Measurements from ENCODE around the gene KIF22.
"Not testable (repeated sequence)": the region's sequence is repeated elsewhere in the genome, so short reads cannot be mapped to it uniquely, and the experiment has no call there.

The KIF22 gene

DNA sequence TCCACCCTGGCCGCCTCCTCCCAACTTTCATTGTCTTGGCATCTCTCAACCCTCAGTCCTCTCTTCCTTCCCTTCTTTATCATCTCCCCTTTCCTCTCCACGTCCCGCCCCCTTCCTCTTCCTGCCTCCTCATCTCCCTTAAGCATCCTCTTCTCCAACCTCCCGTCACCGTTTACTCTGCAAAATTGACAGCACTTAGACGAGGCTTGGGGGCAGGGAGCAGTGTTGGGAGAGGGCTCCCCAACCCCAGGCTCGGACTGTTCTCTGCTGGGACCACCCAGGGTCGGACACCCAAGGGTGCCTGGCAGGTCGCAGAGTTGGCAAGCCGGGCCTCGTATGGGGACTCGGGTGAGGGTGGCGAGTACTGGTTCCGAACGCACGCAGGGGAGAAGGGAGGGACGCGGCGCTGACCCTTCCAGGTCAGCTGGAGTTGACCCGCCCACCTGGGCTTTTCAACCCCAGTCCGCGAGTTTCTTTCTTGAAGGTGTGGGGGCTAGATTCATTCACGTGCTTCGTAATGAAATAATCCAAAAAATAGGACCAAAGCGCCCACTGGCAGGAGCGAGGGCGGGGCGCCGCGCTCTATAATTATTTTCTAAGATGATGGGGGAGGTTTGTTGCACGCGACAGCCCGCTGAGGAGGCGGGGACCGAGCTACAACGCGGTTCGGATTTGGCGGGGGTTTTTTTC, 24.6 kb downstream of the KIF22 start:
- DNase-seq (ENCODE audit: low read depth in 2 of 2): no peak

DNA sequence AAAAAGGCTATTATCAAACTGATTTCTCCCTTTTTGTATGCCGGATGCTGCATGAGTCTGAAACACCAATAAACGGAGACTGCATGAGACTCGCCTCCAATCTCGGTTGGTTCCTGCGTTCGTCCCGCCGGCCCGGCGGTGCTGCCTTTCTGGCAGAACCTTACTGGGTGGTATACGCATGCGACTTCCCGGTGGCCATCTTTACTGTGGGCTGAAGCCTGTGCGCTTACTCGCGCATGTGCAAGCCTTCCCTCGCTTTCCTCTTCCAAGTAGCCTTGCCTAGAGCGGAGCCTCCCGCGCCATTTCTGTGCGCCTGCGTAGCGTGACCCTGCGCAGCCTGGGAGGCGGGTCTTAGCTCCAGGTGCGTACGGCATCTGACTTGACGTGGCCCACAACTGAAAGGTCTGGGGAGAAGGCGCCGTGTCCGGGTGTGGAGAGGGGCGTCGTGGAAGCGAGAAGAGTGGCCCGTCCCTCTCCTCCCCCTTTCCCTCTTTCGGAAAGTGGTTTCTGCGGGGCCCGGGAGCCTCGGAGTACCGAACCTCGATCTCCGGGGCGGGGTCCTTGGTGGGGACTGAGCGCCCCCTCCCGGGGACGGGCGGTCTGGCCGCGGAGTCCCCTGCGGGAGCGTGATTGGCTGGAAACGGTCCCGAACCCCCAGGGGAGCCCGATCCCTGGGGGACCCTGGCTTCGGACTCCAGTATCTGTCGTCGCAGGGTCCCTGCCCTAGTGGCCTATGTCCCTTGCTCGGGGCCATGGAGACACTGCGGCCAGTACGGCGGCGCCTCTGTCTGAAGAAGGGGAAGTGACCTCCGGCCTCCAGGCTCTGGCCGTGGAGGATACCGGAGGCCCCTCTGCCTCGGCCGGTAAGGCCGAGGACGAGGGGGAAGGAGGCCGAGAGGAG, 25.5 kb downstream of the KIF22 start, which contains the start of gene PAGR1:
Gene PAGR1, plus strand, starts transcription at position 360 of the 901 bp plus-strand sequence. Its CDS starts 374 bp downstream, at position 734.
- peak; percentile 93 to 98 for DNase-seq (ENCODE audit: low read depth in 2 of 2)

GRCh38 chr16:29816694-29817441, 26.3 kb downstream of the KIF22 start:
- DNase-seq (ENCODE audit: low read depth in 2 of 2): peak in 1 of 2 donors; percentile 45

- DNase-seq (ENCODE audit: low read depth in 2 of 2): no peak
These were observed 27.5 kb downstream of the KIF22 start for GRCh38 chr16:29818082-29818481.

- DNase-seq (ENCODE audit: low read depth in 2 of 2): no peak
These were observed 29.0 kb downstream of the KIF22 start for GRCh38 chr16:29819506-29819905.

GRCh38 chr16:29820271-29820701, 29.7 kb downstream of the KIF22 start, which contains the start of gene MVP:
MVP (plus strand) TSS chr16:29820462; CDS start chr16:29830550, 10,088 bp downstream.
- peak in 1 of 2 donors; percentile 46 for DNase-seq (ENCODE audit: low read depth in 2 of 2)

- no peak for DNase-seq (ENCODE audit: low read depth in 2 of 2)
These were observed 30.4 kb downstream of the KIF22 start for GRCh38 chr16:29820730-29821642.

DNA sequence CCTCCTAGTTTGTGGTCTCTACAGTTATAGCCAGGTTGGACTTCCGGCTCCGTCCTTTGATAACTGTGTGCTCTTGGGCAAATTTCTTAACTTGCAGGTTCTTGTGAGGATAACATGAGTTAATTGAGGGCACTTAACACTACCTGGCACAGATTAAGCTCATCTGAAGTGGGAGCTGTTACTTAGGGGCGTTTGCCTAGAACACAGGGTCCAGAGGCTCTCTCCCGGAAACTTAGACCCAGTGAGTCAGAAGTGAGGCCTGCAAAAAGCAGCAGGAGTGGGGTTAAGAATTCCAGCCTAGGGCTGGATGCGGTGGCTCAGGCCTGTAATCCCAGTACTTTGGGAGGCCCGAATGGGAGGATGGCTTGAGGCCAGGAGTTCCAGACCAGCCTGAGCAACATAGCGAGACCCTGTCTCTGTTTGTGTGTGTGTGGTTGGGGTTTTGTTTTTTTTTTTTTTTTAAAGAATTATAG, 31.1 kb downstream of the KIF22 start:
- no peak for DNase-seq (ENCODE audit: low read depth in 2 of 2)

DNA sequence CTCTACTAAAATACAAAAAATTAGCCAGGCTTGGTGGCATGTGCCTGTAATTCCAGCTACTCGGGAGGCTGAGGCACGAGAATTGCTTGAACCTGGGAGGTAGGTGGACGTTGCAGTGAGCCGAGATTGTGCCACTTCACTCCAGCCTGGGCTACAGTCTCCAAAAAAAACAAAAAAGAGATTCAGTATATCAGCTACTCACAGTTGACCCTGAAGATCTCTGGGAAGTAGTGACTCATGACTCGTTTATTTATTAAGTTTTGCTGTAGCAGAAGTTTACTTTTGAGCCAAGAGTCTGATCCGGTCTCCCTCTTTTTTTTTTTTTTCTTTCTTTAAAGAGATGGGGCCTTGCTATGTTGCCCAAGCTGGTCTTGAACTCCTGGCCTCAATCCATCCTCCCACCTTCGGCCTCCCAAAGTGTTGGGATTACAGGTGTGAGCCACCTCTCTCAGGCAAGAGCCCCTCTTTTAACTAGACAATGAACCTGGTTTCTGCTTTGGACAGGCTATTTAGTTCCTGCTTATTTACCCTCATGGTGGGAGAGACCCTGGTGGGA, 34.1 kb downstream of the KIF22 start:
- DNase-seq (ENCODE audit: low read depth in 2 of 2): no peak

DNA sequence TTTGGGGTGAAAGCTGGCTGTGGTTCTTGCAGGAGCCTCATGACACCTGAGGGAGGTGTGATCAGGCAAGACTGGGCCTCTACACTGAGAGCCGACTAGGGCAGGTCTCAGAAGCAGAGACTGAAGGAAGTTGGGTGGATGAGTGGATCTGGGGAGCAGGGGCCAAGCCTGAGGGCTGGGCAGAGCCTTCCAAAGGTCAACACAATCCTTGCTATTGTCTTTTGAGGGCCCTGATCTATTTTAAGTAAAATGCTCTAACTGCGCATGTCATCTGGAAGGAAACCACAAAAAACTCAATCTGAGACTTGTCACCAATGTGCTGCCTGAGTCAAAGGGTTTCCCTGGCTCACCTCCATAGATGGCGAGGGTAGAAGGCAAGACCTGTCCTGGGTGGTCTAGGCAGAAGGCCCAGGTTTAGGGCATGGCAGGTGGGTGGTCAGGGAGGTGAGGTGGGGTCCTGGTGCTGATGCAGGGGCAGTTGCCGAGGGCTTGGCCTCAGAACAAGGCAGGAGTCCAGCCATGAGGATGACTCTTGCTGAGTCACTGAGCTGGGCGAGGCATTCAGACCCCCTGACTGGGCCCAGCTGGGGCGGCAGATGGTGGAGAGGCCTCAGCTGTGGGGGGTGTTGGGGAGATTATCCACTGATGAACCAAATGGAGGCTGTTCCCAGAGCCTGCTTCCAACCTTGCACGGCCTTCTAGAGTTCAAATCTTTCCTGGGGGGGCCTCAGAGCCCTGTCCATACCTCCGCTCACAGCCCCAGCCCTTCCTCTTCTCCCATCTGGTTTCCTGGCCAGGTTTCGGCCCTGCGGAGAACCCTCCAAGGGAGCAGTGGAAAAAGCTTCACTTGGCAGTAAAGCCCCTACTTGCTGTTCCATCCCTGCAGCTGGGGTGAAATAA, 34.8 kb downstream of the KIF22 start:
- no peak for DNase-seq (ENCODE audit: low read depth in 2 of 2)

DNA sequence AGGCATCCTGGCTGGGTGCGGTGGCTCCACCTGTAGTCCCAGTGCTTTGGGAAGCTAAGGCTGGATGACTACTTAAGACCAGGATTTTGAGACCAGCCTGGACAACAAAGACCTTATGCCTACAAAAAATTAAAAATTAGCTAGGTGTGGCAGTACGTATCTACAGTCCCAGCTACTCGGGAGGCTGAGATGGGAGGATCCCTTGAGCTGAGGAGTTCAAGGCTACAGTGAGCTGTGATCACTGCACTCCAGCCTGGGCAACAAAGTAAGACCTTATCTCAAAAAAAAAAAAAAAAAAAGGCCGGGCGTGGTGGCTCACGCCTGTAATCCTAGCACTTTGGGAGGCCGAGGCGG, 35.8 kb downstream of the KIF22 start:
- DNase-seq (ENCODE audit: low read depth in 2 of 2): no peak

GRCh38 chr16:29830774-29831173, 40.2 kb downstream of the KIF22 start:
- no peak for DNase-seq (ENCODE audit: low read depth in 2 of 2)

- no peak for DNase-seq (ENCODE audit: low read depth in 2 of 2)
These were observed 40.9 kb downstream of the KIF22 start for GRCh38 chr16:29831490-29831889.

DNA sequence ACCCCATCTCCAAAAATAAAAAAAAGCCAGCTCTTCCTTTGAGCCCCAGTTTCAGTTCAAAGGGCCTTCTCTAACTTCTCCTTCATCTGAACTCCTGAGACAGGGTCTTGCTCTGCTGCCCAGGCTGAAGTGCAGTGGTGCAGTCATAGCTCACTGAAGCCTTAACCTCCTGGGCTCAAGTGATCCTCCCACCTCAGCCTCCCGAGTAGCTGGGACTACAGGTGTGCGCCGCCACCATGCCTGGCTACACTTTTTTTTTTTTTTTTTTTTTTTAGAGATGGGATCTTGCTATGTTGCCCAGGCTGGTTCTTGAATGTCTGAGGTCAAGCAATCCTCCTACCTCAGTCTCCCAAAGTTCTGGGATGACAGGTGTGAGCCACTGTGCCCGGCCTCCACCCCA, 42.7 kb downstream of the KIF22 start:
- DNase-seq (ENCODE audit: low read depth in 2 of 2): not testable (repeated sequence)

DNA sequence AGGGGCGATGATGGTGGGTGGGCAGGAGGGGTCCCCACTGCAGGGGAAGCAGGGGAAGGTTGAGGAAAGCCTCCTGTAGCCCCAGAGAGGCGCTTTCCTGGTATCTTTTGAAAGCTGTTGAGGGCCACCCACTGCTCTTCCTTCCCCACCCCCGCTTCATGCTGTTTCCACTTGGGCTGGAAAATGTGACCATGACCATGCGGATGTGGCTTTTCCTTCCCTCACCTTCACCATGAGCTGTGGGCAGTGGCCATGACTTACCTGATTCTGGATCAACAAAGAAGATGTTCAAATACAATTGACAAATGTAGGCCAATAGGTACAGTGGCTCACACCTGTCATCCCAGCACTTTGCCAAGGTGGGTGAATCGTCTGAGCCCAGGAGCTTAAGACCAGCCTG, 43.5 kb downstream of the KIF22 start:
- DNase-seq (ENCODE audit: low read depth in 2 of 2): no peak

DNA sequence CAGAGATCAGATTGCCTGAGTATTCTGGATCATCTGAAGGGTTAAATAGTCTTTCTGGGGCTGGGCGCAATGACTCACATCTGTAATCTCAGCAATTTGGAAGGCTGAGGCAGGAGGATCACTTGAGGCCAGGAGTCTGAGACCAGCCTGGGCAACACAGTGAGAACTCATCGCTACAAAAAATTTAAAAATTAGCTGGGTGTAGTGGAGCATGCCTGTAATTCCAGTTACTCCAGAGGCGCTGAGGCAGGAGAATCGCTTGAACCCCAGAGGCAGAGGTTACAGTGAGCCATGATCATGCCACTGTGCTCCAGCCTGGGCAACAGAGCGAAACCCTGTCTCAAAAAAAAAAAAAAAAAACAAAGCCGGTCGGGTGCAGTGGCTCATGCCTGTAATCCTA, 45.4 kb downstream of the KIF22 start:
- DNase-seq (ENCODE audit: low read depth in 2 of 2): no peak

GRCh38 chr16:29836623-29837022, 46.1 kb downstream of the KIF22 start:
- no peak for DNase-seq (ENCODE audit: low read depth in 2 of 2)

DNA sequence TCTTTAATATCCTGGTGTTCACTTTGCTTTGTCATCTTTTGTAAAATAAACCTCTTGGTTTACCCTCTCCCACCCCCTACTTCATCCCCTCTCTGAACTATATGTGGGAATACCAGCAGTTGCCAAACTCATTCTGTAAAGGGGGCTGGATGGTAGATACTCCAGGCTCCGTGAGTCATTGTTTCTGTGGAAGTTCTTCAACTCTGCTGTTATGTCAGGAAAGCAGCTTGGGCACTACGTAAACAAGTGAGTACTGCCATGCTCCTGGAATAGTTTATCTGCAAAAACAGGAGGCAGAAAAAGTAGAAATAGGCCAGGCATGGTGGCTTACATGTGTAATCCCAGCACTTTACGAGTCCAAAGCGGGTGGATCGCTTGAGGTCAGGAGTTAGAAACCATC, 47.3 kb downstream of the KIF22 start:
- DNase-seq (ENCODE audit: low read depth in 2 of 2): no peak

GRCh38 chr16:29839822-29840221, 49.3 kb downstream of the KIF22 start:
- DNase-seq (ENCODE audit: low read depth in 2 of 2): no peak

- no peak for DNase-seq (ENCODE audit: low read depth in 2 of 2)
These were observed 49.7 kb downstream of the KIF22 start for GRCh38 chr16:29840240-29840639.
